HCT116 (cell line): ENCODE data around the gene TAF1C.
A peak's percentile ranks its signal among the peaks of the same experiment; 100 is the strongest.

Source experiments
- CBX3 ChIP-seq: IDR thresholded peaks from 2 replicates; pipeline ENCODE4 v1.6.1; 2012; ENCODE audit warnings: low read depth
- CTCF ChIP-seq, 3 experiments: fragments of 200-600 bp in 1 of 3; sonication (generic) in 1 of 3; IDR thresholded peaks in 2 of 3; conservative IDR thresholded peaks in 1 of 3; 2 replicates each; pipeline ENCODE4 v1.5.1; 2012 to 2017; ENCODE audit warnings: low read depth in 2 of 3, low read length in 2 of 3, antibody characterized with exemption in 1 of 3, borderline replicate concordance in 1 of 3, control low read depth in 1 of 3, mild to moderate bottlenecking in 1 of 3, mixed read lengths in 1 of 3, mixed run types in 1 of 3, moderate library complexity in 1 of 3; ENCODE audit not compliant: insufficient read depth in 1 of 3
- EGR1 ChIP-seq: IDR thresholded peaks from 2 replicates; pipeline ENCODE4 v1.6.1; 2012; ENCODE audit warnings: low read depth
- EZH2 ChIP-seq: fragments of 200-600 bp; sonication (generic); IDR thresholded peaks from 2 replicates; pipeline ENCODE4 v1.6.1; 2017; ENCODE audit warnings: antibody characterized with exemption, mixed run types
- FOSL1 ChIP-seq: IDR thresholded peaks from 2 replicates; pipeline ENCODE4 v1.6.1; 2012; ENCODE audit warnings: low read depth
- POLR2A ChIP-seq: IDR thresholded peaks from 2 replicates; pipeline ENCODE4 v1.7.0; 2011; ENCODE audit warnings: borderline replicate concordance; ENCODE audit not compliant: insufficient read depth, insufficient read length; ENCODE audit errors: extremely low read depth
- POLR2AphosphoS5 ChIP-seq: IDR thresholded peaks from 2 replicates; pipeline ENCODE4 v1.6.1; 2011; ENCODE audit warnings: mild to moderate bottlenecking, low read depth, low read length, moderate library complexity
- SIN3A ChIP-seq: IDR thresholded peaks from 2 replicates; pipeline ENCODE4 v1.6.1; 2012; ENCODE audit warnings: low read depth
- YY1 ChIP-seq: IDR thresholded peaks from 2 replicates; pipeline ENCODE4 v1.6.1; 2011; ENCODE audit warnings: low read length, low read depth, moderate library complexity, mild to moderate bottlenecking; ENCODE audit not compliant: insufficient replicate concordance; ENCODE audit errors: extremely low read depth
- ZNF274 ChIP-seq: fragments of 200-500 bp; sonication (Bioruptor generic); IDR thresholded peaks from 2 replicates; pipeline ENCODE4 v1.6.1; 2014; ENCODE audit warnings: mild to moderate bottlenecking, low read depth, low read length, inconsistent platforms

GRCh38 chr16:84209989-84210388 lies 23.1 kb upstream of the TAF1C start:
- TF ChIP-seq POLR2AphosphoS5, result no peak
- TF ChIP-seq POLR2A, result no peak
- TF ChIP-seq CTCF (IDR thresholded peaks at IDR 0.05 in 2 of 3, conservative IDR thresholded peaks at IDR 0.05 in 1 of 3; ENCODE audit: borderline replicate concordance in 1 of 3, insufficient read depth in 1 of 3, low read depth in 2 of 3, low read length in 2 of 3), result peak; percentile 23 to 59 (median 31); a peak in 4 of 6 replicates
- no peak for TF ChIP-seq FOSL1
- TF ChIP-seq SIN3A, result no peak
- TF ChIP-seq CBX3, result no peak
- TF ChIP-seq ZNF274, result no peak
- TF ChIP-seq EZH2, result no peak
- no peak for TF ChIP-seq YY1
- no peak for TF ChIP-seq EGR1
